K562 (cell line): Measurements from ENCODE around the gene PCBP2. TPM values are rescaled to one million over a fixed set of nuclear protein-coding genes. Genes with fewer than 3 reads are reported as not detected.

ENCODE experiments used
- ATAC-seq: fragments of 200-7000 bp; cut with Tn5 transposase; 3 replicates; pipeline ENCODE4 v1.9.1; 2020; ENCODE audit warnings: moderate library complexity
- BruUV-seq: library from RNA; stranded (reverse); fragments of 400-500 nt; replicated peaks from 2 replicates; lab custom pipeline; 2021; lab: Mats Ljungman, UMichigan
- CTCF ChIA-PET: fragments of 300-600 bp; formaldehyde crosslinking; extraction: SDS; loops from one replicate; lab custom pipeline; 2021; ENCODE audit warnings: low intra/inter-chr PET ratio; lab: Yijun Ruan, JAX
- POLR2A ChIA-PET: fragments of 300-600, 350-650 bp; sonication (Branson Sonifier 250); formaldehyde crosslinking; extraction: SDS; loops from one replicate; lab custom pipeline; 2021; ENCODE audit warnings: antibody characterized with exemption, inconsistent platforms; lab: Yijun Ruan, JAX
- DNase-seq, 4 experiments: peaks; one replicate each; pipeline versions ENCODE4 v3.0.0 to v3.0.0-alpha.2; 2011 to 2018; ENCODE audit warnings: low spot score in 3 of 4, mixed read lengths in 3 of 4; ENCODE audit errors: extremely low read depth in 1 of 4
- FAIRE-seq: peaks from 2 replicates; lab custom pipeline; 2011; peaks lifted over from hg19 to GRCh38; lab: Jason Lieb, UNC
- H2AFZ ChIP-seq: 2 replicates; pipeline ENCODE4 v1.6.0; 2011; ENCODE audit warnings: low read depth, low read length, control low read depth, inconsistent platforms
- H3K27ac ChIP-seq: fragments of 200-600 bp; 3 replicates; pipeline ENCODE4 v1.8.0; 2011; ENCODE audit warnings: low read depth, mild to moderate bottlenecking, control low read depth, inconsistent platforms, low read length, moderate library complexity, mixed read lengths; ENCODE audit errors: extremely low read depth
- H3K27me3 ChIP-seq, 2 experiments: fragments of 300-600 bp in 1 of 2; 2 replicates in 1 of 2; 3 replicates in 1 of 2; pipeline versions ENCODE4 v1.6.0 to v1.8.0; 2011; ENCODE audit warnings: inconsistent platforms in 2 of 2, low read length in 2 of 2, mild to moderate bottlenecking in 1 of 2, mixed read lengths in 1 of 2, moderate library complexity in 1 of 2; ENCODE audit not compliant: control insufficient read depth in 2 of 2, insufficient read depth in 2 of 2
- H3K36me3 ChIP-seq: fragments of 300-600 bp; 3 replicates; pipeline ENCODE4 v1.8.0; 2011; ENCODE audit warnings: mild to moderate bottlenecking, low read length, inconsistent platforms; ENCODE audit not compliant: control insufficient read depth, insufficient read depth
- H3K4me1 ChIP-seq, 2 experiments: fragments of 200-600 bp in 1 of 2; replicated peaks in 1 of 2; 2 replicates in 1 of 2; 3 replicates in 1 of 2; pipeline versions ENCODE4 v1.5.1 to v1.8.0; 2011; ENCODE audit warnings: inconsistent platforms in 2 of 2, low read length in 2 of 2, mild to moderate bottlenecking in 1 of 2, mixed read lengths in 1 of 2, moderate library complexity in 1 of 2; ENCODE audit not compliant: control insufficient read depth in 2 of 2, insufficient read depth in 2 of 2
- H3K4me2 ChIP-seq: 2 replicates; pipeline ENCODE4 v1.6.1; 2011; ENCODE audit warnings: low read length, control low read depth, inconsistent platforms, mixed read lengths; ENCODE audit not compliant: insufficient read depth
- H3K4me3 ChIP-seq: fragments of 200-600 bp; sonication (generic), shearing (Covaris generic); 2 replicates; pipeline ENCODE4 v1.5.1; 2016; ENCODE audit warnings: control low read depth, inconsistent platforms
- H3K79me2 ChIP-seq: fragments of 200-600 bp; 3 replicates; pipeline ENCODE4 v1.8.0; 2011; ENCODE audit warnings: low read length, inconsistent platforms; ENCODE audit not compliant: control insufficient read depth, insufficient read depth
- H3K9ac ChIP-seq, 2 experiments: 2 replicates each; pipeline versions ENCODE4 v1.6.0 to v1.6.1; 2011; ENCODE audit warnings: low read depth in 2 of 2, low read length in 2 of 2, control low read depth in 1 of 2, inconsistent platforms in 1 of 2, mild to moderate bottlenecking in 1 of 2, mixed read lengths in 1 of 2; ENCODE audit not compliant: insufficient read depth in 1 of 2
- H3K9me1 ChIP-seq: one replicate; pipeline ENCODE4 v1.6.0; 2011; ENCODE audit warnings: inconsistent platforms, mild to moderate bottlenecking, low read length, moderate library complexity; ENCODE audit not compliant: control insufficient read depth, insufficient read depth
- H3K9me3 ChIP-seq: replicated peaks from 2 replicates; pipeline ENCODE4 v1.5.1; 2011; ENCODE audit warnings: low read depth, low read length, inconsistent platforms; ENCODE audit not compliant: control insufficient read depth, insufficient read depth
- H4K20me1 ChIP-seq: replicated peaks from 2 replicates; pipeline ENCODE4 v1.6.1; 2011; ENCODE audit warnings: low read length, inconsistent platforms, mixed read lengths; ENCODE audit not compliant: control insufficient read depth, insufficient read depth
- BRF1 ChIP-seq: IDR thresholded peaks from 3 replicates; pipeline ENCODE4 v1.6.1; 2011; ENCODE audit warnings: borderline replicate concordance, mild to moderate bottlenecking; ENCODE audit not compliant: insufficient read length; ENCODE audit errors: extremely low read depth
- CXXC5 ChIP-seq: fragments of 250-450 bp; sonication (Bioruptor Pico); IDR thresholded peaks from 2 replicates; pipeline ENCODE4 v1.8.0; 2022; ENCODE audit warnings: inconsistent platforms, mild to moderate bottlenecking, moderate library complexity
- ERF ChIP-seq: fragments of 450-650 bp; formaldehyde crosslinking; IDR thresholded peaks from 2 replicates; pipeline ENCODE4 v1.4.0; 2020; ENCODE audit warnings: mild to moderate bottlenecking, mixed read lengths
- POLR2A ChIP-seq: fragments of 450-650 bp; conservative IDR thresholded peaks from 2 replicates; pipeline ENCODE4 v1.6.1; 2016
- POLR2AphosphoS5 ChIP-seq: IDR thresholded peaks from 2 replicates; pipeline ENCODE4 v1.6.1; 2011; ENCODE audit warnings: mild to moderate bottlenecking, low read depth, low read length, moderate library complexity; ENCODE audit not compliant: control insufficient read depth, insufficient read depth
- POLR2B ChIP-seq: fragments of 450-650 bp; IDR thresholded peaks from 2 replicates; pipeline ENCODE4 v1.6.1; 2018; ENCODE audit warnings: low read depth; ENCODE audit not compliant: partially characterized antibody
- RBM14 ChIP-seq: fragments of 200-400 bp; formaldehyde crosslinking; IDR thresholded peaks from 2 replicates; pipeline ENCODE4 v1.6.1; 2018; ENCODE audit warnings: low read depth, mild to moderate bottlenecking, low read length, moderate library complexity, borderline replicate concordance; ENCODE audit not compliant: insufficient read depth
- SIRT6 ChIP-seq: IDR thresholded peaks from one replicate; pipeline ENCODE4 v1.6.1; 2012; ENCODE audit warnings: low read depth, mild to moderate bottlenecking, control low read depth, inconsistent platforms, low read length, moderate library complexity
- SPI1 ChIP-seq: IDR thresholded peaks from 2 replicates; pipeline ENCODE4 v1.6.1; 2011; ENCODE audit warnings: low read depth, low read length, control low read depth, borderline replicate concordance
- SUPT5H ChIP-seq: fragments of 450-650 bp; IDR thresholded peaks from 2 replicates; pipeline ENCODE4 v1.6.1; 2016
- VEZF1 ChIP-seq: fragments of 200-800 bp; sonication (Bioruptor generic); IDR thresholded peaks from 2 replicates; pipeline ENCODE4 v1.6.1; 2017; ENCODE audit warnings: missing genetic modification characterization, missing compliant biosample characterization
- WGBS: fragments of 100-300 bp; shearing (Covaris generic); methylation state at CpG from one replicate; pipeline ENCODE4 v1.1.6; 2016; ENCODE audit warnings: low coverage, mixed read lengths; ENCODE audit not compliant: insufficient coverage; ENCODE audit errors: missing lambda C conversion rate; 5-methylcytosine and 5-hydroxymethylcytosine counted together
- in situ Hi-C: fragments of 300-500 bp; cut with MboI; formaldehyde crosslinking; loops from 4 replicates; pipeline ENCODE4 v1.15.0; 2018; ENCODE audit warnings: inconsistent platforms, mixed read lengths
- intact Hi-C: fragments of 100-400 bp; cut with micrococcal nuclease; formaldehyde crosslinking; loops from 2 replicates; pipeline ENCODE4 v1.14.2; 2022
- polyA plus RNA-seq, 8 experiments: library from polyadenylated mRNA; depleted of rRNA in 4 of 8; stranded (reverse) in 5 of 8; unstranded in 3 of 8; fragments of >200 nt; fragmentation: Nextera tagmentation in 2 of 8; fragmentation: Illumina TruSeq in 1 of 8; extraction: Ambion mirVana in 2 of 8; extraction: Trizol in 1 of 8; gene quantifications; 2 replicates each; pipeline versions ENCODE4 v1.2.1 to v1.2.3, GENCODE V29; 2011 to 2014; ENCODE audit warnings: inconsistent platforms in 1 of 8, missing spikeins in 1 of 8
- total RNA-seq, 7 experiments: library from RNA; depleted of rRNA in 6 of 7; stranded (reverse); fragments of >200 nt in 6 of 7; fragmentation: Illumina TruSeq in 2 of 7; extraction: Trizol in 2 of 7; gene quantifications; 2 replicates each; pipeline versions ENCODE4 v1.2.1 to v1.2.3, GENCODE V29; 2011 to 2021; ENCODE audit warnings: low replicate concordance in 1 of 7

Gene PCBP2
- total and polyA plus RNA-seq, 9 of the 15 experiments (the other 6 are each of a cell fraction or from before 2014, with no cell fraction given) = 137 to 831 (median 328) TPM

DNA sequence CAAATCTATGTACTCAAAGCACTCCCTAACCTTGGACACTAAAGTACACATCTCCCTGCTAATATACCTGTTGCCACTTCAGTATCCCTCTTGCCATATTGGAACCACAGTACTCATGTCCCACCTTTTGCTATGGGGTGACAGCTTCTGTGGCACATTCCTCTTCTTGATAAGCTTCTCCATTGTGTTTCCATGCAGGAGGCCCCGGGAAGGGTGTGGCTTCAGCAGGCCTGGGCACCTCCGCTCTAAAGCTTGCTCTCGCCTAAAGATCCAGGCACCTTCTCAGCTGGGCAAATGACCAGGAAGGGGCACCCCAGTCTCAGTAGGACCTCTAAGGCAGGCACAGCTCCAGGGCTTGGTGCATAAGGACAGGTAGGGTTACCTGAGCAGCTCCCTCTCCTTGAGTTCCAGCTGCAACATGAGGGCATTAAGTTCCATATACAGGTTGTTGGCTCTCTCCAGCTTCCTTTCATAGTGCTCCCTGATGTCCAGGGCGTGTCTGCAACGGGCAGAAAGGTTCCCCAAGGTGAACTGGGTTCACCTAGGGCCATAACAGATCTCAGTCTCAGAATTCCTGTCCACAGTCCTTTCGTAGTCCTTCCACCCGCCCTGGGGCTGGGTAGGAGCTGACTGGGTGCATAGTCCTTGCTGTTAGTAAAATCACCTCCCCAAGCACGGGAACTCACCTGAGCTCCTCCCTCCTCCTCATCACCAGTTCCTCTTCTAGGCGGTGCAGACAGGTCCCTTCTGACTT lies 31.5 kb downstream of the PCBP2 start:
- BruUV-seq = no TSS peak
- Histone ChIP-seq H3K79me2 (0 out of 3 replicates have a peak, but pooled peaks cover 3% of the 10 kb centered on the region), H3K27ac (no peak overlapping the region), H4K20me1 (peaks cover 8% of the 10 kb centered on the region), H3K4me3 (no peak overlapping the region), H2AFZ (no peak overlapping the region), H3K36me3 (peaks cover 88% of the 10 kb centered on the region), H3K9me3 (no peaks in the 10 kb centered on the region), H3K4me2 (no peak overlapping the region), H3K27me3 (no peaks in the 10 kb centered on the region), H3K4me1 (peaks cover 0 to 11% of the 10 kb centered on the region in 2 experiments; a peak in 2 of 5 replicates), H3K9me1 (peaks cover 3% of the 10 kb centered on the region), H3K9ac (no peak overlapping the region)
- in situ Hi-C loops = no loop called here
- POLR2A ChIA-PET = interaction anchor here (0.6 to 7.1 kb wide), 11 partner anchors 9 to 427 kb away, joined by 3 to 99 read pairs (median 4); partner anchors contain the start of gene SP1
- ATAC-seq (peak; percentile 2), DNase-seq (no peak), FAIRE-seq (peak; percentile 29)
- 67% methylated on average over 9 of the region's 9 CpGs for WGBS
- intact Hi-C loops = no loop called here
- TF ChIP-seq SPI1 (no peak), VEZF1 (CRISPR knock-in tag) (peak; percentile 1; the same call in 1 of the 2 replicates), SIRT6 (peak; percentile 60), CXXC5 (CRISPR knock-in tag) (no peak), POLR2AphosphoS5 (peak; percentile 47; the same call in 1 of the 2 replicates), POLR2A (peak; percentile 54), ERF (CRISPR knock-in tag) (no peak), RBM14 (no peak), POLR2B (peak; percentile 67), SUPT5H (peak; percentile 61), BRF1 (no peak)
- CTCF ChIA-PET = no interaction called here
